DOHH2 (cell line): Measurements from ENCODE around the gene HLA-DQB1.
A peak's percentile ranks its signal among the peaks of the same experiment; 100 is the strongest.

Source experiments
- H3F3A ChIP-seq: fragments of 200-600 bp; sonication (generic), shearing (Covaris generic); 2 replicates; pipeline ENCODE4 v1.6.0; 2016; ENCODE audit warnings: antibody characterized with exemption, mild to moderate bottlenecking; ENCODE audit not compliant: control insufficient read depth, insufficient read depth
- H3K27ac ChIP-seq: fragments of 200-600 bp; sonication (generic); 2 replicates; pipeline ENCODE4 v1.5.1; 2014; ENCODE audit warnings: low read depth, mild to moderate bottlenecking, low read length, moderate library complexity
- H3K27me3 ChIP-seq: fragments of 200-600 bp; sonication (generic); 2 replicates; pipeline ENCODE4 v1.6.1; 2014; ENCODE audit warnings: mild to moderate bottlenecking, low read length, mixed read lengths; ENCODE audit not compliant: control insufficient read depth
- H3K36me3 ChIP-seq: fragments of 200-600 bp; sonication (generic); 2 replicates; pipeline ENCODE4 v1.6.1; 2014; ENCODE audit warnings: mild to moderate bottlenecking, low read length, moderate library complexity, mixed read lengths; ENCODE audit not compliant: control insufficient read depth
- H3K4me1 ChIP-seq: fragments of 200-600 bp; sonication (generic); 2 replicates; pipeline ENCODE4 v1.6.1; 2014; ENCODE audit warnings: mild to moderate bottlenecking, low read length, mixed read lengths; ENCODE audit not compliant: control insufficient read depth
- H3K4me2 ChIP-seq: fragments of 200-600 bp; sonication (generic); 2 replicates; pipeline ENCODE4 v1.6.0; 2014; ENCODE audit warnings: mild to moderate bottlenecking, low read length, moderate library complexity
- H3K4me3 ChIP-seq: fragments of 200-600 bp; sonication (generic); 2 replicates; pipeline ENCODE4 v1.5.1; 2014; ENCODE audit warnings: mild to moderate bottlenecking, low read length, mixed read lengths
- H3K79me2 ChIP-seq: fragments of 200-600 bp; sonication (generic); 2 replicates; pipeline ENCODE4 v1.6.1; 2014; ENCODE audit warnings: mild to moderate bottlenecking, low read length, mixed read lengths; ENCODE audit not compliant: control insufficient read depth
- H3K9me2 ChIP-seq: fragments of 200-600 bp; sonication (generic); replicated peaks from 2 replicates; pipeline ENCODE4 v1.6.1; 2014; ENCODE audit warnings: mild to moderate bottlenecking, low read length, mixed read lengths; ENCODE audit not compliant: control insufficient read depth
- H3K9me3 ChIP-seq: fragments of 200-600 bp; sonication (generic); 2 replicates; pipeline ENCODE4 v1.6.1; 2014; ENCODE audit warnings: antibody characterized with exemption, low read length, mixed read lengths; ENCODE audit not compliant: control insufficient read depth, insufficient read depth
- H4K20me1 ChIP-seq: fragments of 200-600 bp; sonication (generic); 2 replicates; pipeline ENCODE4 v1.6.0; 2014; ENCODE audit warnings: low read depth, mild to moderate bottlenecking, antibody characterized with exemption, low read length, moderate library complexity; ENCODE audit not compliant: control insufficient read depth, insufficient read depth
- CTCF ChIP-seq: fragments of 200-600 bp; sonication (generic); IDR thresholded peaks from one replicate; pipeline ENCODE4 v1.5.1; 2014; ENCODE audit warnings: antibody characterized with exemption, mild to moderate bottlenecking, low read depth, low read length; ENCODE audit not compliant: poor library complexity, severe bottlenecking
- EZH2phosphoT487 ChIP-seq: fragments of 200-600 bp; sonication (generic); IDR thresholded peaks from 2 replicates; pipeline ENCODE4 v1.6.1; 2017; ENCODE audit warnings: borderline replicate concordance, mild to moderate bottlenecking, antibody characterized with exemption, low read length, moderate library complexity, mixed read lengths

The HLA-DQB1 gene

GRCh38 chr6:32669893-32670292, 3.4 kb upstream of the HLA-DQB1 start:
- H3K4me3 ChIP-seq: no peak overlapping the region
- H3K27ac ChIP-seq: no peak overlapping the region
- TF ChIP-seq EZH2phosphoT487 (no peak), CTCF (no peak)
- H3K36me3 ChIP-seq: peaks cover 3% of the 10 kb centered on the region; the same call in 1 of the 2 replicates
- H3K27me3 ChIP-seq: 0 out of 2 replicates have a peak, but pooled peaks cover 4% of the 10 kb centered on the region
- H3K4me1 ChIP-seq: peaks cover 53% of the 10 kb centered on the region
- H3K79me2 ChIP-seq: peaks cover 14% of the 10 kb centered on the region
- no peaks in the 10 kb centered on the region for H4K20me1 ChIP-seq
- H3K9me3 ChIP-seq: peaks cover 14% of the 10 kb centered on the region; the same call in 1 of the 2 replicates
- no peak overlapping the region for H3K4me2 ChIP-seq
- H3F3A ChIP-seq: peaks cover 9% of the 10 kb centered on the region
- no peaks in the 10 kb centered on the region for H3K9me2 ChIP-seq

DNA sequence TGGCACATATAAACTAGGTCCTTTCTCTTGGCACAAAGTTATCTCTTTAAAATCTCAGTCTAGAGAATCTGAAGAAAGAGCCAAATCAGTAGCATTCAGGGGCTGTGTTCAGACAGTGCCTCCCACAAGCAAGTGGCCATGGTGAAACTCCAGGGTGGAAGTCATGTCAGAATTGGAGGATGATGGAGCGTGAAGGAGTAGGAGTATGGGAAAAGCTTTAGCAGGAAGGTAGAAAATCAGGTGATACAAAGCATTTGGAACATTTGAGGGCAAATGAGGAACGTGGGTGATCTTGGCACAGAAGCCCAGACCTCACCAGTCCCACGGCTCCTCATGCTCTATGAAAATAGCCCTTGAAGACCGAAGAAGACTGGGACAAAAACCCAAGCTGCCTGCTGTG, 2.8 kb upstream of the HLA-DQB1 start:
- H3K36me3 ChIP-seq: peaks cover 4% of the 10 kb centered on the region
- peaks cover 16% of the 10 kb centered on the region for H3K79me2 ChIP-seq
- H4K20me1 ChIP-seq: no peaks in the 10 kb centered on the region
- H3K4me2 ChIP-seq: peak overlapping the region; percentile 89; the same call in 1 of the 2 replicates
- no peaks in the 10 kb centered on the region for H3K9me2 ChIP-seq
- TF ChIP-seq CTCF: no peak
- TF ChIP-seq EZH2phosphoT487: no peak
- no peak overlapping the region for H3K4me3 ChIP-seq
- H3K27ac ChIP-seq: no peak overlapping the region
- H3K9me3 ChIP-seq: peaks cover 13% of the 10 kb centered on the region; the same call in 1 of the 2 replicates
- H3F3A ChIP-seq: peaks cover 9% of the 10 kb centered on the region
- H3K4me1 ChIP-seq: peaks cover 59% of the 10 kb centered on the region
- H3K27me3 ChIP-seq: 0 out of 2 replicates have a peak, but pooled peaks cover 4% of the 10 kb centered on the region

- Histone ChIP-seq H3K9me3 (peaks cover 13% of the 10 kb centered on the region; the same call in 1 of the 2 replicates), H3K27ac (peak overlapping the region; percentile 23; the same call in 1 of the 2 replicates), H3K36me3 (peaks cover 11% of the 10 kb centered on the region), H3F3A (peaks cover 16% of the 10 kb centered on the region), H3K4me1 (peaks cover 69% of the 10 kb centered on the region), H3K4me3 (peak overlapping the region; percentile 36), H3K27me3 (0 out of 2 replicates have a peak, but pooled peaks cover 4% of the 10 kb centered on the region), H3K79me2 (peaks cover 16% of the 10 kb centered on the region), H3K4me2 (peak overlapping the region; percentile 89), H4K20me1 (no peaks in the 10 kb centered on the region), H3K9me2 (no peaks in the 10 kb centered on the region)
- TF ChIP-seq CTCF (no peak), EZH2phosphoT487 (no peak)
Observed at GRCh38 chr6:32668226-32668747, 1.8 kb upstream of the HLA-DQB1 start.
